Panc1 (cell line): ENCODE measurements around the gene POLR3GL.

Experiments used
- CTCF ChIP-seq: fragments of 450-650 bp; IDR thresholded peaks from 2 replicates; pipeline ENCODE4 v1.5.1; 2017; ENCODE audit warnings: mild to moderate bottlenecking
- POLR2AphosphoS5 ChIP-seq: IDR thresholded peaks from 2 replicates; pipeline ENCODE4 v1.6.1; 2012; ENCODE audit warnings: mild to moderate bottlenecking, low read depth, low read length, moderate library complexity

- no peak for TF ChIP-seq POLR2AphosphoS5
- TF ChIP-seq CTCF: no peak
These were observed 18.0 kb upstream of the POLR3GL start for GRCh38 chr1:145946477-145946986.
